ENCODE measurements around the gene PXDC1. TPM values are rescaled to one million over a fixed set of nuclear protein-coding genes. Genes with fewer than 3 reads are reported as not detected.

The PXDC1 gene
- total and polyA plus RNA-seq, 8 donors = 1.2 to 90.1 (median 35.3) TPM

DNA sequence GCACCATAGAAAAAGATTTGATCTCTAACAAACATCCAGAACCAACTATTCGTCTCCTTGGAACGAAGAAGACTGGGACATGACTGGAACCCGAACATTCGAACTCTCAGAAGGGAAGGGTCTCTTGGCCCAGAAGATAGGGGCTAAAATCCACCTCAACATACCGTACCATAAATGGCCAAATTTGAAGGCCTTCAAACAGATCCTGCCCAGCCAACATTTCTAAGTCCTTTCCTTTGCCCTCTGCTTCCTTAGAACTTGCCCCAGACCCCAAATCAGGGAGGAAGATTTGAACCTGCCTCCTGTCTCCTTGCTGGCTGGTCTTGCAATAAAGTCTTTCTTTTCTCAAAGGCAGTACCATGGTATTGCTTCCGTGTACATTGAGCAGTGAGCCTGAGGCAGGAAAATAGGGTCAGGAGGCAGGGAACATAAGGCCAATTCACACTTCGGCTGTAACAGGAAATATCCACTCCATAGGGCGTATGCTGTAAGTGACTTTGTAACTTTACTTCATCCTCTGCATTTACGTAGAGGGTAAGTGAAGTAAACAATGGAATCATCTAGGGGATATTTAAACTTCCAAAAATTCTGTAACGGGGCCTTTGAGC is 1.8 kb upstream of the PXDC1 start:
- H3K9me3 ChIP-seq = no peaks in the 10 kb centered on the region
- TF ChIP-seq POLR2AphosphoS5 (IDR thresholded peaks at IDR 0.05) (no peak), EP300 (IDR thresholded peaks at IDR 0.05) (no peak), POLR2A (IDR thresholded peaks at IDR 0.05) (no peak)
- TF ChIP-seq, protein P1, sequence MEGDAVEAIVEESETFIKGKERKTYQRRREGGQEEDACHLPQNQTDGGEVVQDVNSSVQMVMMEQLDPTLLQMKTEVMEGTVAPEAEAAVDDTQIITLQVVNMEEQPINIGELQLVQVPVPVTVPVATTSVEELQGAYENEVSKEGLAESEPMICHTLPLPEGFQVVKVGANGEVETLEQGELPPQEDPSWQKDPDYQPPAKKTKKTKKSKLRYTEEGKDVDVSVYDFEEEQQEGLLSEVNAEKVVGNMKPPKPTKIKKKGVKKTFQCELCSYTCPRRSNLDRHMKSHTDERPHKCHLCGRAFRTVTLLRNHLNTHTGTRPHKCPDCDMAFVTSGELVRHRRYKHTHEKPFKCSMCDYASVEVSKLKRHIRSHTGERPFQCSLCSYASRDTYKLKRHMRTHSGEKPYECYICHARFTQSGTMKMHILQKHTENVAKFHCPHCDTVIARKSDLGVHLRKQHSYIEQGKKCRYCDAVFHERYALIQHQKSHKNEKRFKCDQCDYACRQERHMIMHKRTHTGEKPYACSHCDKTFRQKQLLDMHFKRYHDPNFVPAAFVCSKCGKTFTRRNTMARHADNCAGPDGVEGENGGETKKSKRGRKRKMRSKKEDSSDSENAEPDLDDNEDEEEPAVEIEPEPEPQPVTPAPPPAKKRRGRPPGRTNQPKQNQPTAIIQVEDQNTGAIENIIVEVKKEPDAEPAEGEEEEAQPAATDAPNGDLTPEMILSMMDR (IDR thresholded peaks at IDR 0.05) = no peak
- H3K4me1 ChIP-seq = peaks cover 16 to 39% (median 30%) of the 10 kb centered on the region in 4 donors
- DNase-seq = peak in 1 of 2 donors; percentile 65
- no peak overlapping the region for H3K4me3 ChIP-seq
- H3K27me3 ChIP-seq = peaks cover 0 to 22% (median 0%) of the 10 kb centered on the region in 3 donors
- intact Hi-C loops (cut with DNase I; ENCODE audit: low total_unique reads) = no loop called here
- WGBS, 5 donors = 73 to 80% (median 79%) methylated on average over 10 of the region's 10 CpGs
- H3K36me3 ChIP-seq = no peaks in the 10 kb centered on the region
- H3K27ac ChIP-seq = peak overlapping the region in 4 of 5 donors; percentile 94 to 99 (median 96)

DNA sequence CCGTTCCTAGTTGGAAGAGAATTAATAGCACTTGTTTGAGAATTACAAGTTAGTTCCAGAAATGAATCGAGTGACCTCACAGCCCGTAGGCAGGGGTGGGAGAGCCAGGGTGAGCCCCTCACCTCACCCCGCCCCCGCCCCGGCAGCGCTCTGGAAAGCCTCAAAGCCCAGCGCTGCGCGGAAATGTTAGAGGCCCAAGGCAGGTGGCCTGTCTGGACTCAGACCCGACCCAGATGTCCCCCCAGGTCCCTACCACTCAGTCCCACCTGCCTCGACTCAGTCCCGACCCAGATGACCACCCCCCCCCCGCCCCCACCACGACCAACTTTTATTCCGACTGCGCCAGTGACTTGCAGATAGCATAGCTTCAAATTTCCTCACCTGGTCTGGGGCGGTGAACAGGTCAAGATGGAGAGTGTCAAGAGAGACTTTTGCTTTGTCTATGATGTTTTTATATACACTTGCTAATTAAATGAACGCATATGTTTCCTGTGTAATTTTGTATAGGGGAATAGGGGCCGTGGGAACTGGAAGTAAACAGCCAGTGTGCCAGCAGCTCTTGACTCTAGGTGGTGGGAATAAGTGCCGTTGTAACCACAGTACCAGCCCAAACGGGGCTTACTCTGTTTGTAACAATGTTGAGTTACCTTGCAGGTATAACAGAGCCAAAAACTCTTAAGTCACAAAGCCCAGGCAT is 1.2 kb upstream of the PXDC1 start:
- Histone ChIP-seq H3K4me3 (peak overlapping the region; percentile 56 to 82 (median 78)), H3K27ac (peak overlapping the region; percentile 94 to 99 (median 96)), H3K4me1 (peaks cover 23 to 44% (median 37%) of the 10 kb centered on the region in 4 donors), H3K27me3 (peaks cover 0 to 22% (median 0%) of the 10 kb centered on the region in 3 donors), H3K36me3 (no peaks in the 10 kb centered on the region), H3K9me3 (no peaks in the 10 kb centered on the region)
- TF ChIP-seq POLR2A (IDR thresholded peaks at IDR 0.05) (no peak), POLR2AphosphoS5 (IDR thresholded peaks at IDR 0.05) (no peak), EP300 (IDR thresholded peaks at IDR 0.05) (no peak)
- TF ChIP-seq, protein P1 (IDR thresholded peaks at IDR 0.05) = no peak
- peak in 1 of 2 donors; percentile 77 for DNase-seq
- intact Hi-C loops (cut with DNase I; ENCODE audit: low total_unique reads) = no loop called here
- WGBS, 5 donors = 36 to 46% (median 43%) methylated on average over 13 to 22 of the region's 22 CpGs

DNA sequence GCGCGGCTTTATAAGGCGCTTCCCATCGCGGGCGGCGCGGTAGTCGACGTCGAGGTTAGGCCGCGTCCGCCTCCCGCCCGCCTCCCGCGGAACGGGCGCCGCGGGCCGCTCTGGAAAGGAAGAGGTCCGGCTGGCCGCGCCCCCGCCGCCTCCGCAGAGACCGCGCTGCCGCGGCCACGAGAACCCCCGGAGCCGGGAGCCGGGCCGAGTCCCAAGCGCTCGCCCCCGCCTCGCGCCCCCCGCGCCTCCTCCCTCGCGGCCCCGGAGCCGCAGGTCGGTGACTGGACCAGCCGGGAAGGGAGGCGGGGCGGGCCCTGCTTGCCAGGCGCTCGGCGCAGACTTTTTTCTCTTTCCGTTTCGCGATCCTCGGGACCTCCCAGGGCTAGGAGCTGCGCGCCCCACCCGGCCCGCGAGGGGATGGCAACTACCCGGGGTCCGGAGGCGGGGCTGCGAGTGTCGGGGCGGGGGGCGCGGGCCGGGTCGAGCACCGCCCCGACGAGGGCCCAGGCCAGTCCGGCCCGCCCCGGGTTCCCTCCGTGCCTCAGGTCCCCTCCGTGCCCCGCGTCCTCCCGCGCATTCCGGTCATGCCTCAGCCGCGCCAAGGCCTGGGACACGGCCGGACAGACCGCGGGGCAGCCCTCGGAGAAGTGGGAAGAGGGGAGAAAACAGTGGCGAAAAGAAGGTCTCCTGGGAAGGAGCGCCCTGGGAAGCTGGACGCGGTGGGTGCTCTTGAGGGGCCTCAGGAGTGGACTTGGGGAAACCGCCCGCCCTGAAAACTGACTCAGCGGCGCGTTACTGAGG is 417 bp upstream of the PXDC1 start:
- WGBS, 5 donors = 0 to 3% (median 2%) methylated on average over 50 to 104 of the region's 104 CpGs
- H3K4me1 ChIP-seq = peaks cover 28 to 49% (median 44%) of the 10 kb centered on the region in 4 donors
- TF ChIP-seq, protein P1 (IDR thresholded peaks at IDR 0.05) = peak in 3 of 7 experiments; percentile 18 to 48 (median 40)
- TF ChIP-seq EP300 (IDR thresholded peaks at IDR 0.05) (no peak), POLR2AphosphoS5 (IDR thresholded peaks at IDR 0.05) (peak; percentile 47 to 60 (median 48))
- H3K36me3 ChIP-seq = no peaks in the 10 kb centered on the region
- intact Hi-C loops (cut with DNase I; ENCODE audit: low total_unique reads) = no loop called here
- peak overlapping the region; percentile 56 to 82 (median 78) for H3K4me3 ChIP-seq
- H3K27me3 ChIP-seq = peaks cover 0 to 22% (median 0%) of the 10 kb centered on the region in 3 donors
- peak overlapping the region; percentile 94 to 99 (median 96) for H3K27ac ChIP-seq
- no peaks in the 10 kb centered on the region for H3K9me3 ChIP-seq
- peak; percentile 80 to 96 for DNase-seq

All from stomach (tissue), 9 donors.